ENCODE data around the gene SHLD1. TPM values are rescaled to one million over a fixed set of nuclear protein-coding genes. Genes with fewer than 3 reads are reported as not detected.

Gene SHLD1
- total RNA-seq, 1 experiment from 2014 or later, result 6.7 TPM

- Histone ChIP-seq H3K23me2 (ENCODE audit: insufficient read length, low read depth, low read length, poor library complexity, severe bottlenecking) (no peaks in the 10 kb centered on the region), H2BK12ac (ENCODE audit: insufficient read length, low read depth, low read length) (no peak overlapping the region), H3K27ac (ENCODE audit: insufficient read length, low read depth, low read length) (no peak overlapping the region), H2BK5ac (ENCODE audit: insufficient read length, low read length) (no peak overlapping the region), H3K79me1 (ENCODE audit: insufficient read depth, low read depth, low read length, poor library complexity, severe bottlenecking) (no peaks in the 10 kb centered on the region), H3K18ac (ENCODE audit: insufficient read length, low read depth, low read length) (no peak overlapping the region), H3K4me2 (ENCODE audit: insufficient read depth, insufficient read length, low read length) (no peak overlapping the region), H2BK120ac (ENCODE audit: low read depth, low read length, poor library complexity, severe bottlenecking) (no peak overlapping the region), H4K20me1 (ENCODE audit: control insufficient read depth, insufficient read depth, insufficient read length) (no peaks in the 10 kb centered on the region), H3K4ac (ENCODE audit: low read depth, low read length) (no peak overlapping the region), H2AK5ac (ENCODE audit: insufficient read length, low read length) (no peak overlapping the region), H3K14ac (ENCODE audit: insufficient read depth, low read length) (no peak overlapping the region), H3K9me3 (ENCODE audit: control insufficient read depth, low read depth, low read length) (no peaks in the 10 kb centered on the region), H2BK15ac (ENCODE audit: low read depth, low read length) (no peak overlapping the region), H3K79me2 (ENCODE audit: insufficient read depth, low read length) (no peaks in the 10 kb centered on the region), H4K5ac (ENCODE audit: insufficient read length, low read depth, low read length) (no peak overlapping the region), H3K56ac (ENCODE audit: insufficient read length, low read depth, low read length) (no peak overlapping the region), H4K8ac (replicated peaks; ENCODE audit: insufficient read length, low read depth, low read length) (no peak overlapping the region), H2BK20ac (ENCODE audit: low read depth, low read length, poor library complexity, severe bottlenecking) (no peak overlapping the region), H3K9ac (ENCODE audit: extremely low read depth, insufficient read length, low read length) (no peak overlapping the region), H2AFZ (ENCODE audit: low read length) (no peak overlapping the region), H3K4me1 (ENCODE audit: insufficient read depth, low read length) (no peaks in the 10 kb centered on the region), H3T11ph (ENCODE audit: low read length) (no peak overlapping the region), H3K27me3 (ENCODE audit: insufficient read depth, low read length) (no peaks in the 10 kb centered on the region), H4K91ac (ENCODE audit: insufficient read length, low read depth, low read length) (no peak overlapping the region), H3K23ac (ENCODE audit: insufficient read length, low read depth, low read length) (no peak overlapping the region)
- no peaks in the 10 kb centered on the region for H3K9me3 Mint-ChIP-seq
- no peak overlapping the region for H3K27ac Mint-ChIP-seq
- DNase-seq, result no peak
- H3K4me3 Mint-ChIP-seq, result no peak overlapping the region
- H3K4me1 Mint-ChIP-seq, result peaks cover 9 to 16% of the 10 kb centered on the region in 2 experiments
- TF ChIP-seq, protein P1, sequence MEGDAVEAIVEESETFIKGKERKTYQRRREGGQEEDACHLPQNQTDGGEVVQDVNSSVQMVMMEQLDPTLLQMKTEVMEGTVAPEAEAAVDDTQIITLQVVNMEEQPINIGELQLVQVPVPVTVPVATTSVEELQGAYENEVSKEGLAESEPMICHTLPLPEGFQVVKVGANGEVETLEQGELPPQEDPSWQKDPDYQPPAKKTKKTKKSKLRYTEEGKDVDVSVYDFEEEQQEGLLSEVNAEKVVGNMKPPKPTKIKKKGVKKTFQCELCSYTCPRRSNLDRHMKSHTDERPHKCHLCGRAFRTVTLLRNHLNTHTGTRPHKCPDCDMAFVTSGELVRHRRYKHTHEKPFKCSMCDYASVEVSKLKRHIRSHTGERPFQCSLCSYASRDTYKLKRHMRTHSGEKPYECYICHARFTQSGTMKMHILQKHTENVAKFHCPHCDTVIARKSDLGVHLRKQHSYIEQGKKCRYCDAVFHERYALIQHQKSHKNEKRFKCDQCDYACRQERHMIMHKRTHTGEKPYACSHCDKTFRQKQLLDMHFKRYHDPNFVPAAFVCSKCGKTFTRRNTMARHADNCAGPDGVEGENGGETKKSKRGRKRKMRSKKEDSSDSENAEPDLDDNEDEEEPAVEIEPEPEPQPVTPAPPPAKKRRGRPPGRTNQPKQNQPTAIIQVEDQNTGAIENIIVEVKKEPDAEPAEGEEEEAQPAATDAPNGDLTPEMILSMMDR (conservative IDR thresholded peaks at IDR 0.05), result no peak
- WGBS (ENCODE audit: extremely low coverage, insufficient read length, low lambda C conversion rate), result no CpG with 5 or more reads among the region's 3 CpGs
- H3K36me3 Mint-ChIP-seq (ENCODE audit: insufficient read depth in 1 of 3, low read depth in 3 of 3), result no peaks in the 10 kb centered on the region
- H3K27me3 Mint-ChIP-seq (ENCODE audit: low read depth), result peaks cover 4% of the 10 kb centered on the region
These were observed 130.1 kb downstream of the SHLD1 start for GRCh38 chr20:5880326-5880725.

Measured in H9 (cell line).